Astrocyte (in vitro differentiated cells and primary cell): ENCODE results near the gene RASL11A. TPM values are rescaled to one million over a fixed set of nuclear protein-coding genes. Genes with fewer than 3 reads are reported as not detected.
A peak's percentile ranks its signal among the peaks of the same experiment; 100 is the strongest.

Experiments
- DNase-seq: peaks from one replicate; pipeline ENCODE4 v3.0.0-alpha.2; 2010; ENCODE audit warnings: low read depth
- FAIRE-seq: peaks from 2 replicates; lab custom pipeline; 2011; peaks lifted over from hg19 to GRCh38; lab: Jason Lieb, UNC
- H2AFZ ChIP-seq: 2 replicates; pipeline ENCODE4 v1.6.0; 2012; ENCODE audit warnings: low read depth, low read length, inconsistent platforms
- H3K27ac ChIP-seq: 2 replicates; pipeline ENCODE4 v1.5.1; 2011; ENCODE audit warnings: low read depth, low read length, inconsistent platforms
- H3K27me3 ChIP-seq: 2 replicates; pipeline ENCODE4 v1.6.0; 2011; ENCODE audit warnings: low read length, inconsistent platforms; ENCODE audit not compliant: insufficient read depth
- H3K36me3 ChIP-seq: 2 replicates; pipeline ENCODE4 v1.5.1; 2011; ENCODE audit warnings: low read length, inconsistent platforms; ENCODE audit not compliant: insufficient read depth
- H3K4me1 ChIP-seq: 2 replicates; pipeline ENCODE4 v1.5.1; 2011; ENCODE audit warnings: low read length, inconsistent platforms; ENCODE audit not compliant: insufficient read depth
- H3K4me2 ChIP-seq: 2 replicates; pipeline ENCODE4 v1.6.0; 2012; ENCODE audit warnings: low read length, inconsistent platforms
- H3K4me3 ChIP-seq: 2 replicates; pipeline ENCODE4 v1.5.1; 2011; ENCODE audit warnings: low read depth, mild to moderate bottlenecking, low read length, inconsistent platforms; ENCODE audit not compliant: insufficient read depth
- H3K79me2 ChIP-seq: 2 replicates; pipeline ENCODE4 v1.6.0; 2012; ENCODE audit warnings: mild to moderate bottlenecking, low read length, inconsistent platforms; ENCODE audit not compliant: insufficient read depth
- H3K9ac ChIP-seq: 2 replicates; pipeline ENCODE4 v1.6.0; 2012; ENCODE audit warnings: mild to moderate bottlenecking, low read length, inconsistent platforms
- H3K9me3 ChIP-seq: 2 replicates; pipeline ENCODE4 v1.5.1; 2012; ENCODE audit warnings: low read depth, mild to moderate bottlenecking, low read length, inconsistent platforms; ENCODE audit not compliant: insufficient read depth
- H4K20me1 ChIP-seq: 2 replicates; pipeline ENCODE4 v1.6.0; 2012; ENCODE audit warnings: low read length, inconsistent platforms; ENCODE audit not compliant: insufficient read depth
- H3K27ac Mint-ChIP-seq: one replicate; pipeline ENCODE4 v1.8.0; 2021; ENCODE audit warnings: mild to moderate bottlenecking, mixed read lengths; ENCODE audit not compliant: unreplicated experiment
- H3K27me3 Mint-ChIP-seq: one replicate; pipeline ENCODE4 v1.8.0; 2021; ENCODE audit warnings: low read depth, mixed read lengths; ENCODE audit not compliant: unreplicated experiment
- H3K36me3 Mint-ChIP-seq: one replicate; pipeline ENCODE4 v1.8.0; 2021; ENCODE audit warnings: low read depth, mixed read lengths; ENCODE audit not compliant: unreplicated experiment
- H3K4me1 Mint-ChIP-seq: one replicate; pipeline ENCODE4 v1.8.0; 2021; ENCODE audit warnings: low read depth, mixed read lengths; ENCODE audit not compliant: unreplicated experiment
- H3K4me3 Mint-ChIP-seq: one replicate; pipeline ENCODE4 v1.8.0; 2021; ENCODE audit warnings: mild to moderate bottlenecking, moderate library complexity, mixed read lengths; ENCODE audit not compliant: unreplicated experiment
- H3K9me3 Mint-ChIP-seq: one replicate; pipeline ENCODE4 v1.8.0; 2021; ENCODE audit warnings: mild to moderate bottlenecking, mixed read lengths; ENCODE audit not compliant: unreplicated experiment
- EZH2 ChIP-seq: IDR thresholded peaks from 2 replicates; pipeline ENCODE4 v1.6.1; 2012; ENCODE audit warnings: mild to moderate bottlenecking, low read length, inconsistent platforms; ENCODE audit not compliant: insufficient read depth
- total RNA-seq: library from RNA; stranded (reverse); gene quantifications from 2 replicates; pipeline ENCODE4 v1.2.1, GENCODE V29; 2021
- TF ChIP-seq, protein P1 (sequence below): IDR thresholded peaks from 2 replicates; pipeline ENCODE4 v1.5.1; 2011; ENCODE audit warnings: low read depth, mild to moderate bottlenecking, inconsistent platforms, low read length, moderate library complexity; ENCODE audit not compliant: insufficient read depth

RASL11A gene
- total RNA-seq, 1 donor from 2014 or later: 2.2 TPM

GRCh38 chr13:27280841-27281240 lies 10.2 kb downstream of the RASL11A start:
- no peaks in the 10 kb centered on the region for H3K27me3 ChIP-seq
- FAIRE-seq: no peak
- H4K20me1 ChIP-seq: no peaks in the 10 kb centered on the region
- H3K9ac ChIP-seq: no peak overlapping the region
- H2AFZ ChIP-seq: no peak overlapping the region
- Mint-ChIP-seq H3K9me3 (no peaks in the 10 kb centered on the region), H3K4me3 (no peak overlapping the region), H3K27ac (no peak overlapping the region), H3K27me3 (peaks cover 5% of the 10 kb centered on the region), H3K36me3 (no peaks in the 10 kb centered on the region), H3K4me1 (no peaks in the 10 kb centered on the region)
- no peak for TF ChIP-seq EZH2
- TF ChIP-seq, protein P1, sequence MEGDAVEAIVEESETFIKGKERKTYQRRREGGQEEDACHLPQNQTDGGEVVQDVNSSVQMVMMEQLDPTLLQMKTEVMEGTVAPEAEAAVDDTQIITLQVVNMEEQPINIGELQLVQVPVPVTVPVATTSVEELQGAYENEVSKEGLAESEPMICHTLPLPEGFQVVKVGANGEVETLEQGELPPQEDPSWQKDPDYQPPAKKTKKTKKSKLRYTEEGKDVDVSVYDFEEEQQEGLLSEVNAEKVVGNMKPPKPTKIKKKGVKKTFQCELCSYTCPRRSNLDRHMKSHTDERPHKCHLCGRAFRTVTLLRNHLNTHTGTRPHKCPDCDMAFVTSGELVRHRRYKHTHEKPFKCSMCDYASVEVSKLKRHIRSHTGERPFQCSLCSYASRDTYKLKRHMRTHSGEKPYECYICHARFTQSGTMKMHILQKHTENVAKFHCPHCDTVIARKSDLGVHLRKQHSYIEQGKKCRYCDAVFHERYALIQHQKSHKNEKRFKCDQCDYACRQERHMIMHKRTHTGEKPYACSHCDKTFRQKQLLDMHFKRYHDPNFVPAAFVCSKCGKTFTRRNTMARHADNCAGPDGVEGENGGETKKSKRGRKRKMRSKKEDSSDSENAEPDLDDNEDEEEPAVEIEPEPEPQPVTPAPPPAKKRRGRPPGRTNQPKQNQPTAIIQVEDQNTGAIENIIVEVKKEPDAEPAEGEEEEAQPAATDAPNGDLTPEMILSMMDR: no peak
- no peak for DNase-seq
- no peak overlapping the region for H3K4me3 ChIP-seq
- H3K4me2 ChIP-seq: no peak overlapping the region
- H3K36me3 ChIP-seq: no peaks in the 10 kb centered on the region
- H3K4me1 ChIP-seq: no peaks in the 10 kb centered on the region
- H3K9me3 ChIP-seq: no peaks in the 10 kb centered on the region
- H3K79me2 ChIP-seq: no peaks in the 10 kb centered on the region
- no peak overlapping the region for H3K27ac ChIP-seq

DNA sequence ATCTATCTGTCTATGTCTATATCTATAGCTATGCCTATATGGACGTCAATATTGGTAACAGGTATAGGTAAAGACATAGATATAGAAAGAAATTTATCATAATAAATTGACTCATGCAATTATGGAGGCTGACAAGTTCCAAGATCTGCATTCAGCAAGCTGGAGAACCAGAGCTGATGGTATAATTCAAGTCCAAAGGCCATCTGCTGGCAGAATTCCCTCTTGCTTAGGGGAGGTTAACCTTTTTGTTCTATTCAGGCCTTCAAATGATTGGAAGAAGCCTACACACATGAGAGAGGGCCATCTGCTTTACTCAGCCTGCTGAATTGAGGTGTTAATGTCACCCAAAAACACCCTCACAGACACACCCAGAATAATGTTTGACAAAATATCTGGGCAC lies 10.8 kb downstream of the RASL11A start:
- no peak overlapping the region for H3K9ac ChIP-seq
- H3K4me1 Mint-ChIP-seq: no peaks in the 10 kb centered on the region
- DNase-seq (no peak), FAIRE-seq (no peak)
- no peaks in the 10 kb centered on the region for H3K9me3 ChIP-seq
- H3K27ac Mint-ChIP-seq: no peak overlapping the region
- H2AFZ ChIP-seq: no peak overlapping the region
- no peaks in the 10 kb centered on the region for H3K36me3 Mint-ChIP-seq
- H3K4me1 ChIP-seq: no peaks in the 10 kb centered on the region
- no peaks in the 10 kb centered on the region for H3K79me2 ChIP-seq
- H3K4me3 ChIP-seq: no peak overlapping the region
- H3K4me2 ChIP-seq: no peak overlapping the region
- no peak overlapping the region for H3K4me3 Mint-ChIP-seq
- H3K27me3 ChIP-seq: no peaks in the 10 kb centered on the region
- H3K27me3 Mint-ChIP-seq: peaks cover 2% of the 10 kb centered on the region
- H4K20me1 ChIP-seq: no peaks in the 10 kb centered on the region
- no peaks in the 10 kb centered on the region for H3K36me3 ChIP-seq
- H3K9me3 Mint-ChIP-seq: no peaks in the 10 kb centered on the region
- TF ChIP-seq EZH2: no peak
- TF ChIP-seq, protein P1: no peak
- H3K27ac ChIP-seq: no peak overlapping the region

DNA sequence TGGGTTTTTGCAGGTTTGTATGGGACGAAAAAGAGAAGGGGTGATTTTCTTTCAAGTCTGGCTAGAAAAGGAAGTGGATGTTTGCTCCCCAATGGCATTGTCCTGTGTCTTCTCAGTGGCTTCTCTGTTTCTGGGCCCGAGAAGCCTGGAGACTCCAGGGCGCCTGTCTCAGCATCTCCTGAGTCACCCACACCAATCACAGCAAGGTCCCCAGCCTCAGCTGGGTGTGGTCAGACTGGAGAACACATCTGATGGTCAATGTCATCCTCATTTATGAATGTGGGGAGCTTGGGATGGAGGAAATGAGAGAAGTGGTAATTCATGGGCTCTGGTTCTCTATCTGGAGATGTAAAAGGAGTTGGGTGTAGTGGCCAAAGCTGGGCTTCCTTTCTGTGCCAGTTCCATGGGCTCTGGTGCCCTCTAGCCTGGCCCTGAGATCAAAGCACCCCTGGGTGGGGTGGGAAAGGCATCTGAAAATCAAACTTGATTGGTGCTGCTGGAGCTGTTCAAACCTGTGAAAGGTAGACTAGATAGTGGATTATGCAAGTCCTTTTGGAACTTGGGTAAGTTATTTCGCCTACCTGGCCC lies 13.4 kb downstream of the RASL11A start:
- Histone ChIP-seq H3K4me2 (no peak overlapping the region), H3K27me3 (no peaks in the 10 kb centered on the region), H3K9me3 (no peaks in the 10 kb centered on the region), H3K79me2 (no peaks in the 10 kb centered on the region), H3K4me3 (no peak overlapping the region), H3K27ac (no peak overlapping the region), H4K20me1 (no peaks in the 10 kb centered on the region), H2AFZ (no peak overlapping the region), H3K36me3 (no peaks in the 10 kb centered on the region), H3K9ac (no peak overlapping the region), H3K4me1 (no peaks in the 10 kb centered on the region)
- Mint-ChIP-seq H3K36me3 (no peaks in the 10 kb centered on the region), H3K4me3 (no peak overlapping the region), H3K27me3 (peaks cover 2% of the 10 kb centered on the region), H3K27ac (no peak overlapping the region), H3K9me3 (no peaks in the 10 kb centered on the region), H3K4me1 (no peaks in the 10 kb centered on the region)
- FAIRE-seq: no peak
- TF ChIP-seq, protein P1: peak; percentile 7
- no peak for TF ChIP-seq EZH2
- no peak for DNase-seq
